Measurements from ENCODE around the gene TNIK.

DNA sequence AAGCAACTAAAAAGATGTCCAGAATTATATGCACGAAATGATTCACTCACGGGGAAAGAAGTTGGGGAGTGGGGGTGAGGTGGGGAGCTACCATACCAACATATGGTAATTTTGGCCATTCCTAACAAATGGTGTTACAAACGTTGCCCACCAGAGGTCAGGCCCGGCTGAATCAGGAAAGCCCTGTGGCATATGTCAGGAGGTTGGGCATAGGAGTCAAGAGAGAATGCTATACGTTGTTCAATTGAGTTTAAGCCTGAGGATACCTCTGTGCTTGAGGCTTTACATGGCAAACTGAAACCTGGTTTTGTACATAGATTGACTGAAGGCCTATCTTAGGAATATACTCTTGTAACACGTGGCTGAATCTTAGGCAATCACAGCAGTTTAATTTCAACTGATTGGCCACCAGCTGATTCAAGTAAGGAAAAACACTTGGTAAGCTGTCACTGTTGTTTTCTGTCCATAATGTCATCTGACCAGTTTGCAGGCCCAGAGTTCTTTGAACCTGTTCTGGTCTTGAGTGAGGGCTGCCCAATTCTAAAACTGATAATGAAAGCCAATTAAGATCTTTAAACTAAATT, 410.3 kb downstream of the TNIK start:
- TF ChIP-seq CTCF (IDR thresholded peaks at IDR 0.05; ENCODE audit: low read length) (peak; percentile 54; the same call in 1 of the 2 replicates), EZH2 (IDR thresholded peaks at IDR 0.05; ENCODE audit: borderline replicate concordance, low read length) (no peak)

Measured in OCI-LY1 (cell line).